ENCODE results near the gene IQCN. TPM values are rescaled to one million over a fixed set of nuclear protein-coding genes. Genes with fewer than 3 reads are reported as not detected.

Gene IQCN
- total RNA-seq, 8 experiments from 2014 or later, result 0.38 to 2.8 (median 1.7) TPM

- 56 to 97% (median 85%) methylated on average over 5 to 6 of the region's 23 CpGs; no CpG with 5 or more reads in 6 of the 10 experiments for WGBS, 10 experiments
Measured at GRCh38 chr19:18264137-18264854, 10.0 kb downstream of the IQCN start.

DNA sequence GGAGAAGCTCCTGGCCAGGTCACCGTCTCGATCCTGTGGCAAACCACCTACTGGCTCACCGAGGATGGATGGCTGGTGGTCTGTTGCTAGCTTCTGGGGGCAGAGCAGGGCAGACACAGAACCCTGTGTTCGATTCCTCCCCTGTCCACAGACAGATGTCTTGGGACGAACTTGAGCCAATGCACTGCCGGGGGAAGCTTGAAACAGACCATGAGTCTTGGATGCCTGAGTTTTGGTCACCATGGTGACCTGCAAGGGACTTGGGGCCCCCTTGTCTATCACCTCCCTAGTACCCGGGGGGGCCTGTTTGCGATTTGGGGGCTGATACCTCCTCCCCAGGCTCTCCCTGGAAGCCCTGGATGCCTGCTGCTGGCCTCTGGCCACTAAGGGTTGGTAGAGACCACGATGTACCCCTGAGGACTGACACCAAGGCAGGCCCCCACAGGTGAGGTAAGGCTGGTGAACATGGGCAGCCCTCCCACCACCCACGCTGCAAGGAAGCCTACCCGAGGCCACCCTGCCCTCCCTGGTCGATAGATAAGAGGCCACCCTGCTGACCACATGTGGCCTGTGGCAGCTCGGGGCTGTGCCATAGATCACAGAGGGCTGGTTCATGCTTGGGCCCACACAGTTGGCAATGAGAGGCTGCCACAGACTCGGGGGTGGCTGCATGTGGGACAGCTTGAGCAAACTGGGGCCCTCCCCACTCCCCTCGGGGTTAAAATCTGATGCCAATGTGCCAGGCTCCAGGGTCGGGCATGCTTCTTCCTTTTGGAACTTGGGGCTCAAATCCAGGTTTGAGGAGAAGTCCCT, 10.7 kb downstream of the IQCN start:
- 51 to 93% (median 79%) methylated on average over 1 to 6 of the region's 16 CpGs; no CpG with 5 or more reads in 4 of the 10 experiments for WGBS, 10 experiments
- ATAC-seq (replicated peaks in 6 of 8), result peak in 1 of 8 experiments; percentile 5
- Histone ChIP-seq H3K27ac (no peak overlapping the region), H3K4me1 (replicated peaks in 1 of 2) (peaks cover 0 to 5% of the 10 kb centered on the region in 2 donors), H3K4me3 (no peak overlapping the region)
- in situ Hi-C loops (cut with MboI; ENCODE audit: low pct_unique_long_range_greater_than_20kb in 2 of 9, low sequenced_read_pairs in 9 of 9, unreplicated experiment in 9 of 9), result no loop called here

More at GRCh38 chr19:18264137-18264854, 10.0 kb downstream of the IQCN start:
- H3K27ac ChIP-seq, result no peak overlapping the region
- in situ Hi-C loops (cut with MboI; ENCODE audit: low pct_unique_long_range_greater_than_20kb in 2 of 9, low sequenced_read_pairs in 9 of 9, unreplicated experiment in 9 of 9), result no loop called here
- H3K4me3 ChIP-seq, result no peak overlapping the region
- peak in 2 of 8 experiments; percentile 6 to 9 for ATAC-seq (replicated peaks in 6 of 8)
- H3K4me1 ChIP-seq (replicated peaks in 1 of 2), result peaks cover 0 to 5% of the 10 kb centered on the region in 2 donors

DNA sequence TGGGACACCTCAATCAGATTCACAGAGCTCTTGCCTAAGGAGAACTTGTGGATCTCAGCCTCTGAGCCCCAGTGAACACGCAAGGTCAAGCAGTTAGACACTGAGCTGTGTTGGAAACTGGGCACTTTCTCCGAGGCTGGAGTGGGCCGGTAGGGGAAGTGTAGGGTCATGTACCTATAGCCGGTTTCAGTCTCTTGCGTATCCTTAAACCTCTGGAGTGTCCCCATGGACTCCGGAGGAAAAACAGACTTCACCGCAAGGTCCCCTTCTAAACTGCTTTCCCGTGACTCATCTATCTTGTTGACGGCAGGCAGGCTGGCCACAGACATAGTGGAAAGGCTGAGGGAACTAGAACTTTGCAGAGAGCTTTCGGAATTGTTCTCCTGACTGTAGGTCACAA, 11.3 kb downstream of the IQCN start:
- in situ Hi-C loops (cut with MboI; ENCODE audit: low pct_unique_long_range_greater_than_20kb in 2 of 9, low sequenced_read_pairs in 9 of 9, unreplicated experiment in 9 of 9), result no loop called here
- ATAC-seq (replicated peaks in 6 of 8), result no peak
- WGBS, 10 experiments, result 80 to 90% (median 83%) methylated on average over 2 to 5 of the region's 10 CpGs; no CpG with 5 or more reads in 6 of the 10 experiments
- no peak overlapping the region for H3K27ac ChIP-seq
- no peak overlapping the region for H3K4me3 ChIP-seq
- peaks cover 0 to 5% of the 10 kb centered on the region in 2 donors for H3K4me1 ChIP-seq (replicated peaks in 1 of 2)

DNA sequence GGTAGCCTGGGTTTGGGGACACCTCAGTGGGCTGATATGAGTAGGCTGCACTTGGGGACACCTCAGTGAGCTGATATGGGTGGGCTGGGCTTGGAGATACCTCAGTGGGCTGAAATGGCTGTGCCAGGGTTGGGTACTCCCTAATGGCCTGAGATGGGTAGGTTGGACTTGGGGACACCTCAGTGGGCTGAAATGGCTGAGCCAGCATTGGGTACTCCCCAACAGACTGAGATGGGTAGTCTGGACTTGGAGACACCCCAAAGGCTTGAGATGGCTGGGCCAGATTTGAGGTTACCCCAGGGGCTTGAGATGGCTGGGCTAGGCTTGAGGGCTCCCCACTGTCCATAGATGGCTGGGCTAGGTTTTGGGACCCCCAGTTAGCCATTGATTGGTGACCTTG, 12.1 kb downstream of the IQCN start:
- ATAC-seq (replicated peaks in 6 of 8), result no peak

DNA sequence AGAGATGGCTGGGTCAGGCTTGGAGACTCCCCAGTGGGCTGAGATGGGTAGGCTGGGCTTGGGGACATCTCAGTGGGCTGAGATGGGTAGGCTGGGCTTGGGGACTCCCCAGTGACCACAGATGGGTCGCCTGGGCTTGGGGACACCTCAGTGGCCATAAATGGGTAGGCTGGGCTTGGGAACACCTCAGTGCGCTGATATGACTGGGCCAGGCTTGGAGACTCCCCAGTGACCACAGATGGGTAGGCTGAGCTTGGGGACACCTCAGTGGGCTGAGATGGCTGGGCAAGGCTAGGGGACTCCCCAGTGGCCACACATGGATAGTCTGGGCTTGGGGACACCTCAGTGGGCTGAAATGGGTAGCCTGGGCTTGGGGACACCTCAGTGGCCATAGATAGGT, 12.8 kb downstream of the IQCN start:
- Histone ChIP-seq H3K27ac (no peak overlapping the region), H3K4me1 (replicated peaks in 1 of 2) (peaks cover 0 to 5% of the 10 kb centered on the region in 2 donors), H3K4me3 (no peak overlapping the region)
- 17 to 80% (median 50%) methylated on average over 1 to 2 of the region's 2 CpGs; no CpG with 5 or more reads in 5 of the 10 experiments for WGBS, 10 experiments
- in situ Hi-C loops (cut with MboI; ENCODE audit: low pct_unique_long_range_greater_than_20kb in 2 of 9, low sequenced_read_pairs in 9 of 9, unreplicated experiment in 9 of 9), result no loop called here
- ATAC-seq (replicated peaks in 6 of 8), result peak in 1 of 8 experiments; percentile 6

More for the DNA sequence above, 12.1 kb downstream of the IQCN start:
- no peak overlapping the region for H3K27ac ChIP-seq
- H3K4me1 ChIP-seq (replicated peaks in 1 of 2), result peaks cover 0 to 5% of the 10 kb centered on the region in 2 donors
- in situ Hi-C loops (cut with MboI; ENCODE audit: low pct_unique_long_range_greater_than_20kb in 2 of 9, low sequenced_read_pairs in 9 of 9, unreplicated experiment in 9 of 9), result no loop called here
- no peak overlapping the region for H3K4me3 ChIP-seq

DNA sequence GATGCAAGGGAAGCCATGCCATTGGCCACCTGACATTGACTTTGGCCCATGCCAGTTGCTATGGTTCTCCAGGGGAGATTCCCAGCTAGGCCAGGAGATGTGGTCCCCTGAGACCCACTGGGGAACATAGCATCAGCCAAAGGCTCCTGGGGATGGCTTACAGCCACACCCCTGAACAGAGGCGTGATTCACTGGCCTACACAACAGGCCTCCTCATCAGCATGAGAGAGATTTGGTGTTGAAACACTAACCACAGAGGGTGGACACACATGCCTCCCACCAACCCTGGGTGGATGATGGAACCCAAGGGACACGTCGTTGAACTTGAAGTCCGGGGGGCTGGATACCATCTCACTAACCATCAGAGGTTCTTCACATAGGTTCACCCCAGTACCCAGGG, 14.4 kb downstream of the IQCN start:
- in situ Hi-C loops (cut with MboI; ENCODE audit: low pct_unique_long_range_greater_than_20kb in 2 of 9, low sequenced_read_pairs in 9 of 9, unreplicated experiment in 9 of 9), result no loop called here
- Histone ChIP-seq H3K4me3 (no peak overlapping the region), H3K4me1 (replicated peaks in 1 of 2) (peaks cover 0 to 5% of the 10 kb centered on the region in 2 donors), H3K27ac (no peak overlapping the region)
- 40 to 96% (median 80%) methylated on average over 1 to 4 of the region's 4 CpGs; no CpG with 5 or more reads in 7 of the 10 experiments for WGBS, 10 experiments
- ATAC-seq (replicated peaks in 6 of 8), result peak in 2 of 8 experiments; percentile 87 to 89

DNA sequence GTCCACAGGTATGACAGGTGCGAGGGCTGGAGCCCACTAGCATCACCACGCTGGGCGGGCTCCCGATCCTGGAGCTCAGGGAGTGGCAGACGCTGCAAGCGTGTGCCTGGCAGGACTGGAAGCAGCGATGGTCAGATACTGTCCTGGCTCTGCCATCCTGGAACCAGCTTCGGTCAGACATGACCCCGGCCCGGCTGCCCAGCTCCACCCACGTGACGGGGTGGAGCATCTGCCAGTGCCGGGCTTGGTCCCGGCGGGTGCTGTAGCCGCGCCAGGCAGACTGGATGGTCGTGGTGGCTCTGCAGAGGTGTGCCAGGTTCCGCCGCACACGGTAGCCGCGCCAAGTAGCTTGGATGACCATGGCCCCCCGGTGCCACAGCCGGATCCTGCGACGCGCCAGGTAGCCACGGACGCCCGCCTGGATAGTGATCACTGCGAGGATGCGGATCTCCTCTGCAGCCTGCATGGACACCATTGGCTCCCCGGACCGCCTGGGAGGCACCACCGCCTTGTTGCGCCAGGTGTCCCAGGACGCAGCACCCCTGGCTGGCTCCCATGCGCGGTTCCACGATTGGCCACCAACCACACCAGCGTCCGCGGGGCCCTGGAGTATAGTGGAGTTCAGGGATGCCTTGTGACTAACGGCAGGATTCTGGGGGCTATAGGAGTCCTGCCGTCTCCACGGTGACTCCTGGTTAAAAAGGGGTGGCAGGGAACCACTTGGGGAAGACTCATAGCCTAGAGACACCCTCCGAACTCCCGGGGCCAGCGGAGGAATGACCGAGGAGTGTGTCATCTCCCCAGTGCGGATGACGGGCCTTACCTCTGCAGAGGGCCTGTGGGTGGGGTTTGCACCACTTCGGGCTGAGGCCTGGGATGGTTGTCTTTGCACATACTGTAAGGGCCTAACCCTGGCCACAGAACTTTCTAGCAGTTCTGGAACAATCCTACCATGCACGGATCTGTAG, 16.5 kb downstream of the IQCN start:
- H3K4me3 ChIP-seq, result no peak overlapping the region

GRCh38 chr19:18254546-18255503, 19.4 kb downstream of the IQCN start:
- 0 to 100% (median 60%) methylated on average over 1 to 6 of the region's 24 CpGs; no CpG with 5 or more reads in 3 of the 10 experiments for WGBS, 10 experiments
- Histone ChIP-seq H3K27ac (no peak overlapping the region), H3K4me3 (no peak overlapping the region), H3K4me1 (replicated peaks in 1 of 2) (no peaks in the 10 kb centered on the region)
- ATAC-seq (replicated peaks in 6 of 8), result peak in 1 of 8 experiments; percentile 19
- in situ Hi-C loops (cut with MboI; ENCODE audit: low pct_unique_long_range_greater_than_20kb in 2 of 9, low sequenced_read_pairs in 9 of 9, unreplicated experiment in 9 of 9), result no loop called here

More for the DNA sequence above, 16.5 kb downstream of the IQCN start:
- in situ Hi-C loops (cut with MboI; ENCODE audit: low pct_unique_long_range_greater_than_20kb in 2 of 9, low sequenced_read_pairs in 9 of 9, unreplicated experiment in 9 of 9), result no loop called here
- WGBS, 10 experiments, result 30 to 93% (median 77%) methylated on average over 2 to 20 of the region's 55 CpGs; no CpG with 5 or more reads in 3 of the 10 experiments
- no peak overlapping the region for H3K27ac ChIP-seq
- ATAC-seq (replicated peaks in 6 of 8), result peak in 2 of 8 experiments; percentile 3 to 17
- H3K4me1 ChIP-seq (replicated peaks in 1 of 2), result no peaks in the 10 kb centered on the region

DNA sequence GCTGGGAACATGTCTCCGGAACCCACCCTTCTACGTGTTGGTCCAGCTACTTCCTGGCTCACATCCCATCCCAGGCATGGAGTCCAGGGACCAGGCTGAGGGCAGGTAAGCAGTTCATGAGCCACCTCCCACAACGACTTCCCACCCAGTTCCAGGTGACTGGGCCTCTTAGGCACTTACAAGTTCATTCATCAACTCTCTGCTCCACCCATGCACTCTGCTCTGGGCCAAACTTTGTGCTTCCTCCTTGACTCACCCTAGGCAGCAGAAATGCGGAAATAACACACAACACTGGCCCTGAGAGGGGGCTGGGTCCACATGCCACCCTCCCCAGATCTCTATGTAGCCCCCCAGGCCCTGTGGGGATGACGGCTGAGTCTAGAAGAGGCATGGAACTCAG, 20.5 kb downstream of the IQCN start:
- Histone ChIP-seq H3K27ac (no peak overlapping the region), H3K4me3 (no peak overlapping the region), H3K4me1 (replicated peaks in 1 of 2) (no peaks in the 10 kb centered on the region)
- ATAC-seq (replicated peaks in 6 of 8), result peak in 2 of 8 experiments; percentile 24 to 62
- in situ Hi-C loops (cut with MboI; ENCODE audit: low pct_unique_long_range_greater_than_20kb in 2 of 9, low sequenced_read_pairs in 9 of 9, unreplicated experiment in 9 of 9), result no loop called here
- 0 to 80% (median 50%) methylated on average over 1 to 4 of the region's 5 CpGs; no CpG with 5 or more reads in 5 of the 10 experiments for WGBS, 10 experiments

GRCh38 chr19:18253130-18253529, 21.1 kb downstream of the IQCN start:
- Histone ChIP-seq H3K4me3 (no peak overlapping the region), H3K27ac (no peak overlapping the region), H3K4me1 (replicated peaks in 1 of 2) (no peaks in the 10 kb centered on the region)
- in situ Hi-C loops (cut with MboI; ENCODE audit: low pct_unique_long_range_greater_than_20kb in 2 of 9, low sequenced_read_pairs in 9 of 9, unreplicated experiment in 9 of 9), result no loop called here
- no peak for ATAC-seq (replicated peaks in 6 of 8)
- 60 to 100% (median 70%) methylated on average over 1 to 2 of the region's 4 CpGs; no CpG with 5 or more reads in 5 of the 10 experiments for WGBS, 10 experiments

- Histone ChIP-seq H3K27ac (no peak overlapping the region), H3K4me3 (no peak overlapping the region), H3K4me1 (replicated peaks in 1 of 2) (no peaks in the 10 kb centered on the region)
- in situ Hi-C loops (cut with MboI; ENCODE audit: low pct_unique_long_range_greater_than_20kb in 2 of 9, low sequenced_read_pairs in 9 of 9, unreplicated experiment in 9 of 9), result no loop called here
- 11 to 67% (median 55%) methylated on average over 1 to 5 of the region's 7 CpGs; no CpG with 5 or more reads in 3 of the 10 experiments for WGBS, 10 experiments
- ATAC-seq (replicated peaks in 6 of 8), result no peak
Measured at GRCh38 chr19:18252370-18252717, 21.9 kb downstream of the IQCN start.
